ENCODE measurements around the gene IL4. TPM values are rescaled to one million over a fixed set of nuclear protein-coding genes. Genes with fewer than 3 reads are reported as not detected.

IL4 gene
- total and polyA plus RNA-seq, 2 experiments from 2014 or later = not detected

DNA sequence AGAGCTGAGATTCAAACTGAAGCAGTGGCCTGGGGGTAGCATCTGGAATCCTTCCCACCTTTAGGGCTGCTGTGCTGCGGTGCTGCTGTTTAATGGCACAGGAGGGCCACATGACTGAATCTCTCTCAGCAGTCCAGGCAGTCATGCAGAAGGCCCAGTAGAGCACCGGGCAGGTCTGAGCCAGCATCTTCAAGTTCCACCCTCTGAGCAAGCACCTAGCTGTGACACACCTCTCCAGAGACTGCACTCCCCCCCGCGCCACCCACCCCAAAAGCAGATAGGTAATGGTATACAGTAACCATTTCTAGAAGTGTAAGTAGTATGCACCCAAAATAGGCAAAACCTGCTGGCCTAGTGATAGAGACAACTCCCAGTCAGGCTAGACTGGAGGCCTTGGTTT, 8.2 kb downstream of the IL4 start:
- no peaks in the 10 kb centered on the region for H3K27me3 Mint-ChIP-seq (ENCODE audit: insufficient read depth, low read depth, poor library complexity)
- TF ChIP-seq EZH2phosphoT487 (IDR thresholded peaks at IDR 0.05; ENCODE audit: unreplicated experiment) = no peak
- no peak for TF ChIP-seq ZNF114 (CRISPR knock-in tag; IDR thresholded peaks at IDR 0.05)
- TF ChIP-seq, protein P1, sequence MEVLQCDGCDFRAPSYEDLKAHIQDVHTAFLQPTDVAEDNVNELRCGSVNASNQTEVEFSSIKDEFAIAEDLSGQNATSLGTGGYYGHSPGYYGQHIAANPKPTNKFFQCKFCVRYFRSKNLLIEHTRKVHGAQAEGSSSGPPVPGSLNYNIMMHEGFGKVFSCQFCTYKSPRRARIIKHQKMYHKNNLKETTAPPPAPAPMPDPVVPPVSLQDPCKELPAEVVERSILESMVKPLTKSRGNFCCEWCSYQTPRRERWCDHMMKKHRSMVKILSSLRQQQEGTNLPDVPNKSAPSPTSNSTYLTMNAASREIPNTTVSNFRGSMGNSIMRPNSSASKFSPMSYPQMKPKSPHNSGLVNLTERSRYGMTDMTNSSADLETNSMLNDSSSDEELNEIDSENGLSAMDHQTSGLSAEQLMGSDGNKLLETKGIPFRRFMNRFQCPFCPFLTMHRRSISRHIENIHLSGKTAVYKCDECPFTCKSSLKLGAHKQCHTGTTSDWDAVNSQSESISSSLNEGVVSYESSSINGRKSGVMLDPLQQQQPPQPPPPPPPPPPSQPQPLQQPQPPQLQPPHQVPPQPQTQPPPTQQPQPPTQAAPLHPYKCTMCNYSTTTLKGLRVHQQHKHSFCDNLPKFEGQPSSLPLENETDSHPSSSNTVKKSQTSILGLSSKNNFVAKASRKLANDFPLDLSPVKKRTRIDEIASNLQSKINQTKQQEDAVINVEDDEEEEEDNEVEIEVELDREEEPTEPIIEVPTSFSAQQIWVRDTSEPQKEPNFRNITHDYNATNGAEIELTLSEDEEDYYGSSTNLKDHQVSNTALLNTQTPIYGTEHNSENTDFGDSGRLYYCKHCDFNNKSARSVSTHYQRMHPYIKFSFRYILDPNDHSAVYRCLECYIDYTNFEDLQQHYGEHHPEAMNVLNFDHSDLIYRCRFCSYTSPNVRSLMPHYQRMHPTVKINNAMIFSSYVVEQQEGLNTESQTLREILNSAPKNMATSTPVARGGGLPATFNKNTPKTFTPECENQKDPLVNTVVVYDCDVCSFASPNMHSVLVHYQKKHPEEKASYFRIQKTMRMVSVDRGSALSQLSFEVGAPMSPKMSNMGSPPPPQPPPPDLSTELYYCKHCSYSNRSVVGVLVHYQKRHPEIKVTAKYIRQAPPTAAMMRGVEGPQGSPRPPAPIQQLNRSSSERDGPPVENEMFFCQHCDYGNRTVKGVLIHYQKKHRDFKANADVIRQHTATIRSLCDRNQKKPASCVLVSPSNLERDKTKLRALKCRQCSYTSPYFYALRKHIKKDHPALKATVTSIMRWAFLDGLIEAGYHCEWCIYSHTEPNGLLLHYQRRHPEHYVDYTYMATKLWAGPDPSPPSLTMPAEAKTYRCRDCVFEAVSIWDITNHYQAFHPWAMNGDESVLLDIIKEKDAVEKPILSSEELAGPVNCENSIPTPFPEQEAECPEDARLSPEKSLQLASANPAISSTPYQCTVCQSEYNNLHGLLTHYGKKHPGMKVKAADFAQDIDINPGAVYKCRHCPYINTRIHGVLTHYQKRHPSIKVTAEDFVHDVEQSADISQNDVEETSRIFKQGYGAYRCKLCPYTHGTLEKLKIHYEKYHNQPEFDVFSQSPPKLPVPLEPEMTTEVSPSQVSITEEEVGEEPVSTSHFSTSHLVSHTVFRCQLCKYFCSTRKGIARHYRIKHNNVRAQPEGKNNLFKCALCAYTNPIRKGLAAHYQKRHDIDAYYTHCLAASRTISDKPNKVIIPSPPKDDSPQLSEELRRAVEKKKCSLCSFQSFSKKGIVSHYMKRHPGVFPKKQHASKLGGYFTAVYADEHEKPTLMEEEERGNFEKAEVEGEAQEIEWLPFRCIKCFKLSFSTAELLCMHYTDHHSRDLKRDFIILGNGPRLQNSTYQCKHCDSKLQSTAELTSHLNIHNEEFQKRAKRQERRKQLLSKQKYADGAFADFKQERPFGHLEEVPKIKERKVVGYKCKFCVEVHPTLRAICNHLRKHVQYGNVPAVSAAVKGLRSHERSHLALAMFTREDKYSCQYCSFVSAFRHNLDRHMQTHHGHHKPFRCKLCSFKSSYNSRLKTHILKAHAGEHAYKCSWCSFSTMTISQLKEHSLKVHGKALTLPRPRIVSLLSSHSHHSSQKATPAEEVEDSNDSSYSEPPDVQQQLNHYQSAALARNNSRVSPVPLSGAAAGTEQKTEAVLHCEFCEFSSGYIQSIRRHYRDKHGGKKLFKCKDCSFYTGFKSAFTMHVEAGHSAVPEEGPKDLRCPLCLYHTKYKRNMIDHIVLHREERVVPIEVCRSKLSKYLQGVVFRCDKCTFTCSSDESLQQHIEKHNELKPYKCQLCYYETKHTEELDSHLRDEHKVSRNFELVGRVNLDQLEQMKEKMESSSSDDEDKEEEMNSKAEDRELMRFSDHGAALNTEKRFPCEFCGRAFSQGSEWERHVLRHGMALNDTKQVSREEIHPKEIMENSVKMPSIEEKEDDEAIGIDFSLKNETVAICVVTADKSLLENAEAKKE (CRISPR knock-in tag; IDR thresholded peaks at IDR 0.05) = no peak
- no peak for TF ChIP-seq EZH2 (IDR thresholded peaks at IDR 0.05; ENCODE audit: low read depth, unreplicated experiment)
- no peak for TF ChIP-seq ZNF331 (CRISPR knock-in tag; IDR thresholded peaks at IDR 0.05; ENCODE audit: low read depth)
- TF ChIP-seq NANOG (IDR thresholded peaks at IDR 0.05; ENCODE audit: borderline replicate concordance) = no peak
- TF ChIP-seq CREB1 (CRISPR knock-in tag; IDR thresholded peaks at IDR 0.05; ENCODE audit: low read depth) = no peak
- TF ChIP-seq, protein P2, sequence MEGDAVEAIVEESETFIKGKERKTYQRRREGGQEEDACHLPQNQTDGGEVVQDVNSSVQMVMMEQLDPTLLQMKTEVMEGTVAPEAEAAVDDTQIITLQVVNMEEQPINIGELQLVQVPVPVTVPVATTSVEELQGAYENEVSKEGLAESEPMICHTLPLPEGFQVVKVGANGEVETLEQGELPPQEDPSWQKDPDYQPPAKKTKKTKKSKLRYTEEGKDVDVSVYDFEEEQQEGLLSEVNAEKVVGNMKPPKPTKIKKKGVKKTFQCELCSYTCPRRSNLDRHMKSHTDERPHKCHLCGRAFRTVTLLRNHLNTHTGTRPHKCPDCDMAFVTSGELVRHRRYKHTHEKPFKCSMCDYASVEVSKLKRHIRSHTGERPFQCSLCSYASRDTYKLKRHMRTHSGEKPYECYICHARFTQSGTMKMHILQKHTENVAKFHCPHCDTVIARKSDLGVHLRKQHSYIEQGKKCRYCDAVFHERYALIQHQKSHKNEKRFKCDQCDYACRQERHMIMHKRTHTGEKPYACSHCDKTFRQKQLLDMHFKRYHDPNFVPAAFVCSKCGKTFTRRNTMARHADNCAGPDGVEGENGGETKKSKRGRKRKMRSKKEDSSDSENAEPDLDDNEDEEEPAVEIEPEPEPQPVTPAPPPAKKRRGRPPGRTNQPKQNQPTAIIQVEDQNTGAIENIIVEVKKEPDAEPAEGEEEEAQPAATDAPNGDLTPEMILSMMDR (conservative IDR thresholded peaks at IDR 0.05; ENCODE audit: low read depth in 2 of 2) = no peak
- TF ChIP-seq, protein P3, sequence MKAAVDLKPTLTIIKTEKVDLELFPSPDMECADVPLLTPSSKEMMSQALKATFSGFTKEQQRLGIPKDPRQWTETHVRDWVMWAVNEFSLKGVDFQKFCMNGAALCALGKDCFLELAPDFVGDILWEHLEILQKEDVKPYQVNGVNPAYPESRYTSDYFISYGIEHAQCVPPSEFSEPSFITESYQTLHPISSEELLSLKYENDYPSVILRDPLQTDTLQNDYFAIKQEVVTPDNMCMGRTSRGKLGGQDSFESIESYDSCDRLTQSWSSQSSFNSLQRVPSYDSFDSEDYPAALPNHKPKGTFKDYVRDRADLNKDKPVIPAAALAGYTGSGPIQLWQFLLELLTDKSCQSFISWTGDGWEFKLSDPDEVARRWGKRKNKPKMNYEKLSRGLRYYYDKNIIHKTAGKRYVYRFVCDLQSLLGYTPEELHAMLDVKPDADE (IDR thresholded peaks at IDR 0.05) = no peak
- no peak for TF ChIP-seq POLR2AphosphoS5 (IDR thresholded peaks at IDR 0.05; ENCODE audit: low read depth)
- TF ChIP-seq, protein P4, sequence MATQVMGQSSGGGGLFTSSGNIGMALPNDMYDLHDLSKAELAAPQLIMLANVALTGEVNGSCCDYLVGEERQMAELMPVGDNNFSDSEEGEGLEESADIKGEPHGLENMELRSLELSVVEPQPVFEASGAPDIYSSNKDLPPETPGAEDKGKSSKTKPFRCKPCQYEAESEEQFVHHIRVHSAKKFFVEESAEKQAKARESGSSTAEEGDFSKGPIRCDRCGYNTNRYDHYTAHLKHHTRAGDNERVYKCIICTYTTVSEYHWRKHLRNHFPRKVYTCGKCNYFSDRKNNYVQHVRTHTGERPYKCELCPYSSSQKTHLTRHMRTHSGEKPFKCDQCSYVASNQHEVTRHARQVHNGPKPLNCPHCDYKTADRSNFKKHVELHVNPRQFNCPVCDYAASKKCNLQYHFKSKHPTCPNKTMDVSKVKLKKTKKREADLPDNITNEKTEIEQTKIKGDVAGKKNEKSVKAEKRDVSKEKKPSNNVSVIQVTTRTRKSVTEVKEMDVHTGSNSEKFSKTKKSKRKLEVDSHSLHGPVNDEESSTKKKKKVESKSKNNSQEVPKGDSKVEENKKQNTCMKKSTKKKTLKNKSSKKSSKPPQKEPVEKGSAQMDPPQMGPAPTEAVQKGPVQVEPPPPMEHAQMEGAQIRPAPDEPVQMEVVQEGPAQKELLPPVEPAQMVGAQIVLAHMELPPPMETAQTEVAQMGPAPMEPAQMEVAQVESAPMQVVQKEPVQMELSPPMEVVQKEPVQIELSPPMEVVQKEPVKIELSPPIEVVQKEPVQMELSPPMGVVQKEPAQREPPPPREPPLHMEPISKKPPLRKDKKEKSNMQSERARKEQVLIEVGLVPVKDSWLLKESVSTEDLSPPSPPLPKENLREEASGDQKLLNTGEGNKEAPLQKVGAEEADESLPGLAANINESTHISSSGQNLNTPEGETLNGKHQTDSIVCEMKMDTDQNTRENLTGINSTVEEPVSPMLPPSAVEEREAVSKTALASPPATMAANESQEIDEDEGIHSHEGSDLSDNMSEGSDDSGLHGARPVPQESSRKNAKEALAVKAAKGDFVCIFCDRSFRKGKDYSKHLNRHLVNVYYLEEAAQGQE (IDR thresholded peaks at IDR 0.05; ENCODE audit: unreplicated experiment) = no peak
- Histone ChIP-seq H3K27me3 (ENCODE audit: insufficient read depth) (no peaks in the 10 kb centered on the region), H3K36me3 (ENCODE audit: insufficient read depth) (no peaks in the 10 kb centered on the region), H3K4me3 (no peak overlapping the region), H2AFZ (no peak overlapping the region), H3K4me2 (no peak overlapping the region), H3F3A (replicated peaks; ENCODE audit: low read depth) (no peaks in the 10 kb centered on the region), H3K79me2 (replicated peaks; ENCODE audit: insufficient read depth) (no peaks in the 10 kb centered on the region), H3K27ac (ENCODE audit: low read depth) (no peak overlapping the region), H4K20me1 (replicated peaks; ENCODE audit: insufficient read depth) (no peaks in the 10 kb centered on the region), H3K9me2 (ENCODE audit: insufficient read depth) (no peaks in the 10 kb centered on the region), H3K4me1 (ENCODE audit: insufficient read depth) (no peaks in the 10 kb centered on the region)
- no peaks in the 10 kb centered on the region for H3K9me3 Mint-ChIP-seq
- ATAC-seq (no peak), DNase-seq (ENCODE audit: low spot score) (no peak)
- H3K4me3 Mint-ChIP-seq = no peak overlapping the region
- no peak overlapping the region for H3K27ac Mint-ChIP-seq
- peaks cover 6% of the 10 kb centered on the region for H3K4me1 Mint-ChIP-seq
- H3K36me3 Mint-ChIP-seq (ENCODE audit: low read depth) = no peaks in the 10 kb centered on the region
